ENCODE results near the gene SPRED2. TPM values are rescaled to one million over a fixed set of nuclear protein-coding genes. Genes with fewer than 3 reads are reported as not detected.

SPRED2 gene
- total RNA-seq, 1 experiment from 2014 or later: 33.3 TPM

DNA sequence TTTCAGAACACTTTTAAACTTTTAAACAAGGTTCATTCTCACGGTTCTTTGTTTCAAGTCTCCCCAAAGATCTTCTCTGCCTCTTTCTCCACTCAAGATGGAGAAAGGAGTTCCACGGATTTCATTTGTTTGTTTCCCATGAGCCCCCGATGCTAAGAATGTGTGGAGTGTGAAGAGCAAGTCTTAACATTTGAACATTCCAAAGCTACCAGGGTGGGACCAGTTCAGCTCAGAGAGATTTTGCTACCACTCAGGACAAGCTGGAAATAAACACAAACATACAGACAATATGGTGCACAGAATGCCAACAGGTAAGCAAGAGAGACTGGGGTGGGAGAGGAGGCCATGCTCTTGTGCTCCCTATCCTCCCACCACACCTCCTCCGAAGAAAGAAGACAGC lies 56.7 kb downstream of the SPRED2 start:
- H3K9me3 Mint-ChIP-seq (ENCODE audit: low read depth, unreplicated experiment): no peaks in the 10 kb centered on the region
- H3K4me3 Mint-ChIP-seq (ENCODE audit: low read depth, unreplicated experiment): no peak overlapping the region
- CTCF ChIA-PET: interaction anchor here (0.6 kb wide), 1 partner anchor 1313 kb away, joined by 3 read pairs; no protein-coding TSS in a partner anchor
- TF ChIP-seq, protein P1, sequence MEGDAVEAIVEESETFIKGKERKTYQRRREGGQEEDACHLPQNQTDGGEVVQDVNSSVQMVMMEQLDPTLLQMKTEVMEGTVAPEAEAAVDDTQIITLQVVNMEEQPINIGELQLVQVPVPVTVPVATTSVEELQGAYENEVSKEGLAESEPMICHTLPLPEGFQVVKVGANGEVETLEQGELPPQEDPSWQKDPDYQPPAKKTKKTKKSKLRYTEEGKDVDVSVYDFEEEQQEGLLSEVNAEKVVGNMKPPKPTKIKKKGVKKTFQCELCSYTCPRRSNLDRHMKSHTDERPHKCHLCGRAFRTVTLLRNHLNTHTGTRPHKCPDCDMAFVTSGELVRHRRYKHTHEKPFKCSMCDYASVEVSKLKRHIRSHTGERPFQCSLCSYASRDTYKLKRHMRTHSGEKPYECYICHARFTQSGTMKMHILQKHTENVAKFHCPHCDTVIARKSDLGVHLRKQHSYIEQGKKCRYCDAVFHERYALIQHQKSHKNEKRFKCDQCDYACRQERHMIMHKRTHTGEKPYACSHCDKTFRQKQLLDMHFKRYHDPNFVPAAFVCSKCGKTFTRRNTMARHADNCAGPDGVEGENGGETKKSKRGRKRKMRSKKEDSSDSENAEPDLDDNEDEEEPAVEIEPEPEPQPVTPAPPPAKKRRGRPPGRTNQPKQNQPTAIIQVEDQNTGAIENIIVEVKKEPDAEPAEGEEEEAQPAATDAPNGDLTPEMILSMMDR (IDR thresholded peaks at IDR 0.05; ENCODE audit: unreplicated experiment): no peak
- intact Hi-C loops (cut with micrococcal nuclease; ENCODE audit: unreplicated experiment): loop anchor here (2.0 kb wide), 1 partner anchor 55 kb away; no protein-coding TSS in a partner anchor
- H3K27me3 Mint-ChIP-seq (ENCODE audit: unreplicated experiment): no peaks in the 10 kb centered on the region
- peaks cover 87% of the 10 kb centered on the region for H3K4me1 Mint-ChIP-seq (ENCODE audit: low read depth, unreplicated experiment)
- no peak for DNase-seq
- no TSS peak for BruUV-seq (replicated peaks)
- H3K36me3 Mint-ChIP-seq (ENCODE audit: insufficient read depth, unreplicated experiment): no peaks in the 10 kb centered on the region
- no peak overlapping the region for H3K27ac Mint-ChIP-seq (ENCODE audit: unreplicated experiment)

DNA sequence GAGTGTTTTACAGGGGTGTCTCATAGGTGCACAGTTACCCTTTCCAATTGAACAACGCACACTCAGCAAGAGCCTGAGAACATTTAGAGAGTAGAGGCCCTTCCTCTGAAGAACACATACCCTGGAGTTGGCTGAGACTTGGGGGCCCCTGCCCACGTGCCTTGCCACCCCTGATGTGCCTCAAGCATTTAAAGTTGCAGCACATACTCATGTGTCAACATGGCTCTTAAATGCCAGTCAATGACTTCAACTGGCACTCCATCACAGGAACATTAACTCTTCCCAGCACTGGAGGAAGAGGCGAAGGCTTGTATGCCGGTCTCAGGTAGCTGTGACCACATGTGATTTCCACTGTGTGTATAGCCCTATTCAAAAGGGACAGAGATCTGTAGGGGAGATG lies 57.4 kb downstream of the SPRED2 start:
- no peak for DNase-seq
- H3K36me3 Mint-ChIP-seq (ENCODE audit: insufficient read depth, unreplicated experiment): no peaks in the 10 kb centered on the region
- BruUV-seq (replicated peaks): no TSS peak
- no peak overlapping the region for H3K4me3 Mint-ChIP-seq (ENCODE audit: low read depth, unreplicated experiment)
- H3K4me1 Mint-ChIP-seq (ENCODE audit: low read depth, unreplicated experiment): peaks cover 84% of the 10 kb centered on the region
- no peaks in the 10 kb centered on the region for H3K9me3 Mint-ChIP-seq (ENCODE audit: low read depth, unreplicated experiment)
- intact Hi-C loops (cut with micrococcal nuclease; ENCODE audit: unreplicated experiment): loop anchor here (2.0 kb wide), 1 partner anchor 54 kb away; no protein-coding TSS in a partner anchor
- TF ChIP-seq, protein P1 (IDR thresholded peaks at IDR 0.05; ENCODE audit: unreplicated experiment): no peak
- CTCF ChIA-PET: interaction anchor here (0.6 to 0.9 kb wide), 2 partner anchors 8 to 1314 kb away, joined by 3 read pairs; no protein-coding TSS in a partner anchor
- no peaks in the 10 kb centered on the region for H3K27me3 Mint-ChIP-seq (ENCODE audit: unreplicated experiment)
- H3K27ac Mint-ChIP-seq (ENCODE audit: unreplicated experiment): no peak overlapping the region

DNA sequence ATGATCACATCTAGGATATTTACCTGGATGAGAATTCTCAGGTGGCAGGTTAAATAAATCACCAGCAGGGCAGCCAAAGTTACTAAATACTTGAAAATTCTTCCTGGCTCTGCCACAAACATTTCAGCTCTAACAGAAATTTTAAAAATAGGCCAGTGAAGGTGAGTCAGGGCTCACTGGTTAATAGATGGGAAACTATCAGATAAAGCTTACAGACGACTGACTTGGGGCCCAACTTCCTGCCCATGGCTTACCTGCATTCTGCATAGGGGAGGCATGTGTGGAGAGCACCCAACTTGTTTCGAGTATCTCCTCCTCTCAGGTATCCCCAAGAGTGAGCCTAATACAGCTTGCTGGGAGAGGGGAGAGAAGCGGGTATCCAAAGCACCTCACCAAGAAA lies 57.8 kb downstream of the SPRED2 start:
- Mint-ChIP-seq H3K36me3 (ENCODE audit: insufficient read depth, unreplicated experiment) (no peaks in the 10 kb centered on the region), H3K9me3 (ENCODE audit: low read depth, unreplicated experiment) (no peaks in the 10 kb centered on the region), H3K27me3 (ENCODE audit: unreplicated experiment) (no peaks in the 10 kb centered on the region), H3K4me3 (ENCODE audit: low read depth, unreplicated experiment) (no peak overlapping the region), H3K4me1 (ENCODE audit: low read depth, unreplicated experiment) (peaks cover 80% of the 10 kb centered on the region), H3K27ac (ENCODE audit: unreplicated experiment) (no peak overlapping the region)
- CTCF ChIA-PET: interaction anchor here (0.9 kb wide), 1 partner anchor 9 kb away, joined by 3 read pairs; no protein-coding TSS in a partner anchor
- TF ChIP-seq, protein P1 (IDR thresholded peaks at IDR 0.05; ENCODE audit: unreplicated experiment): no peak
- intact Hi-C loops (cut with micrococcal nuclease; ENCODE audit: unreplicated experiment): loop anchor here (2.0 kb wide), 1 partner anchor 54 kb away; no protein-coding TSS in a partner anchor
- DNase-seq: no peak
- BruUV-seq (replicated peaks): no TSS peak

DNA sequence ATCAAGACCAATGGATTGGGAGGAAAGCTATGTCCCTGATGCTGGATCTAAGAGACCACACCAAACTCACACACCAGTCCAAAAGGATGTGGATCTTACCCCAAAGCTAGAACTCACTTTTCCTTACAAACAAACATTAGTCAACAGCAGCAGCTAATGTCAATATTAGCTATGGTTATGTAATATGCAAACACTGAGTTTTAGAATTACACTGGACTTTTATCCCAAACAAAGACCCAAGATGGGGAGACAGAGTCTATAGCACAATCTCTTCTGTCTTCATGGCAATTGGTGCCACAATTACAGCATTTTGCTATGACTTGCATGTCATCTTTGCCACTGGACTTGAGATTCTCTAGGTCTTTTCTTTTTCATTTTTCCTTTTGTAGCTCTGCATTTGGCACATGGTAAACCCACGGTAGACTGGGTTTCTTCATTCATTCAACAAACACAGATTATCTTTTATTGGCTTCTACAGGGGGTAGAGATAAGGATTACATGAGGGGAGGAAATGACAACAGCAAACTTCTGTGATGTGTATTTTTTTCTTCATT lies 59.0 kb downstream of the SPRED2 start:
- intact Hi-C loops (cut with micrococcal nuclease; ENCODE audit: unreplicated experiment): no loop called here
- CTCF ChIA-PET: interaction anchor here (0.8 to 1.6 kb wide), 2 partner anchors 9 to 33 kb away, joined by 3 to 9 read pairs; no protein-coding TSS in a partner anchor

More for the DNA sequence above, 59.0 kb downstream of the SPRED2 start:
- Mint-ChIP-seq H3K36me3 (ENCODE audit: insufficient read depth, unreplicated experiment) (no peaks in the 10 kb centered on the region), H3K27me3 (ENCODE audit: unreplicated experiment) (no peaks in the 10 kb centered on the region), H3K9me3 (ENCODE audit: low read depth, unreplicated experiment) (no peaks in the 10 kb centered on the region), H3K4me3 (ENCODE audit: low read depth, unreplicated experiment) (no peak overlapping the region), H3K27ac (ENCODE audit: unreplicated experiment) (no peak overlapping the region), H3K4me1 (ENCODE audit: low read depth, unreplicated experiment) (peaks cover 69% of the 10 kb centered on the region)
- TF ChIP-seq, protein P1 (IDR thresholded peaks at IDR 0.05; ENCODE audit: unreplicated experiment): no peak
- no TSS peak for BruUV-seq (replicated peaks)
- DNase-seq: no peak
